NCI-H460 (cell line): ENCODE measurements around the gene LRRC28. TPM values are rescaled to one million over a fixed set of nuclear protein-coding genes. Genes with fewer than 3 reads are reported as not detected.
"Not testable (repeated sequence)": the region's sequence is repeated elsewhere in the genome, so short reads cannot be mapped to it uniquely, and the experiment has no call there.

Experiments
- DNase-seq: peaks from one replicate; pipeline ENCODE4 v3.0.0-alpha.2; 2016; ENCODE audit warnings: low read depth; ENCODE audit errors: extremely low read depth
- total RNA-seq: library from RNA; depleted of rRNA; stranded (reverse); fragments of >200 nt; shearing (Covaris generic); gene quantifications from 2 replicates; pipeline ENCODE4 v1.2.3, GENCODE V29; 2014

The LRRC28 gene
- total RNA-seq, 1 experiment from 2014 or later = 21.6 TPM

DNA sequence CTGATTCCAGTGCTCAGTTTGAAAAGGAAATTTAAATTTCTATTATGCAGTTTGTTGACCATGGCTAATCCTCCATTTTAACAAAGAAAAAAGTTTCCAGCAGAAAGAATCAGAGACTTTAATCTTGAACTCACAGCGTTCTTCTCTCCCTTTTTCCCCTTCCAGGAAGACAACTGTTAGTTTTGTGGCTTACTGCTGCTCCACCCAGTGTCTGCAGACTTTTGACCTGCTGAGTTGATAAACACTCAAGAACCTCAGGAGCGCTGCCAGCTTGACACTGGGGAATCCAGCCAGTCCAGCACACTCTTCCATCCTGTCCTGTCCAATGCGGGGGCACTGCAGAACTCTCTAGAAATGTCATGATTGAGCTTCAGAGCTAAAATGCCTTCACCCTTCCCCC is 134.6 kb downstream of the LRRC28 start:
- DNase-seq = no peak

DNA sequence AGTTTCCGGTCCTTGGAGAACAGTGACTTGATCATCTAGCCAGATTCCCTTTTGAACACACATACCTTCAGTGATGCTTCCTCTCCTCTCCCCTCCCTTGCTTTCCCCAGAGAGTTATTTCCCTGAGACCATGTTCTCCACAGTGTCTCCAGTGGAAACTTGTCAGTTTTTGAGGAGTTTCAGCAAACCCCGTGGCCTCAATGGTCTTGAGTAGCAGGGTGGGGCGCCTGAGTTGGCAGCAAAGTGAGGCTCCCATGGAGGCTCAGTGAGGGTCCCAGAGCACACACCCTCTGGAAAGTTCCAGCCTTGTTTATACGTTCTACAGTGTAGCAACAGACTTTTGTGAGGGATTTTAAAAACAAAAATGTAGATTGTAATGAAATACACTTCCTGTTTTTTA is 135.1 kb downstream of the LRRC28 start:
- no peak for DNase-seq

DNA sequence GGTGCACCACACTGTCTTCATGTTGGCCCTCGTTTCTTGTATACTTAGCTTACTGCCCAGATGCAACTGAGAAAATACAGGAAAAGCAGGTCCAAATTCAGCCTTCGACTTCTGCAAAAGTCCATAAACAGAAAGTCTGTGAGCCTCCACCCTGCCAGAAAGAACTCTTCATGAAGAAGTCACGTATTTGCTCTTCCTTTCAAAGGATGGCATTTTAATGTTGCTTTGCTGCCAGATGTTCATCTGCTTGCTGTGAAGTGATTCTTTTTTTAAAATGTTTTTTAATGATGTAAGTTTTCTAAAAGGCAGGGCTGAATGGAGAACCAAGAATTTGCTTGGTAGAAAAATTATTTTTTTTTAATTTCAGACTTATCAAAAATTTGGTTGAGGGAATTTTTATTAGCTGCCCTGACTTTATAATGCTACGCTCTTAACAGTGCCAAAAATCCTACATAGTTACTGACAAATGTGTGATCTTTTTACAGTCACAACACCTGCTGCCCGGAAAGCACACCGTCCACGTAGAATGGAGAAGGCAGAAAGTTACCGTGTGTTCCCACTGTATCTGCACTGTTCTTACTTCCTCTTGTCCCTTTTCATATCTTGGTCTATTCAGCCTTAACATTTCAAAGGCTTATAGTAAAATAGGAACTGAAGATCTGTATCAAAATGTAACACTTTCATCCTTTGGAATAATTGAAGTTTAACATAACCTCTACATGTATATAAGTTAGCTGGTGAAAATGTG is 136.3 kb downstream of the LRRC28 start:
- no peak for DNase-seq

DNA sequence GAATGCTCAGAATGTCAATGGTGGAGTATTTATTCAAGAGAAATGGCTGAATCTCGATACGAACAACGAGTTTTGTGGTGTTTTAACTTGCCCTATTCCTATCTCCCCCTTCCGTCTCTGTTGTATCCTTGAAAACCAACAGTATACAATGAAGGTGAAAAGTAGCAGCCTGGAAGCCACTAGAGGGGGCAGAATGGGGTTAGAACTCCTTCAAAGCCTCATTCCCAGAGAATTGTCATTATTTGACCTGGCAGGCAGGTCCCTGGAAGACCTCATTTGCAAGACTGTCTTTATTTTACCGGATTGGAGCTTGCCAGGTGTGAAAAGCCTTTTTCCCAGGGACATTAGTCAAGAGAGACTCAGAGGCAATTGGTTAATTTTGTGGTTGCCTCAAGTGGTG is 139.4 kb downstream of the LRRC28 start:
- DNase-seq = no peak

DNA sequence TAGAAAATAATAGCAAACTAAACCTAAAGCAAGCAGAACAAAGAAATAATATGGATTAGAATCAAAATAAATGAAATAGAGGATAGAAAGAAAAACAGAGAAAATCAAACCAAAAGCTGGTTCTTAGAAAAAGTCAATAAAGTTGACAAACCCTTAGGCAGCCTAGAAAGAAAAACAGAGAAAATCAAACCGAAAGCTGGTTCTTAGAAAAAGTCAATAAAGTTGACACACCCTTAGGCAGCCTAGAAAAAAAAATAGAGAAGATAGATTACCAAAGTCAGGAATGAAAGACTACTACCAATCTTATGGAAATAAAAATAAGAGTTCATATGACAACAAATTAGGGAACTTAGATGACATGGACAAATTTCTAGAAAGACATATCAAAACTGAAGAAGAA is 142.4 kb downstream of the LRRC28 start:
- DNase-seq = no peak

DNA sequence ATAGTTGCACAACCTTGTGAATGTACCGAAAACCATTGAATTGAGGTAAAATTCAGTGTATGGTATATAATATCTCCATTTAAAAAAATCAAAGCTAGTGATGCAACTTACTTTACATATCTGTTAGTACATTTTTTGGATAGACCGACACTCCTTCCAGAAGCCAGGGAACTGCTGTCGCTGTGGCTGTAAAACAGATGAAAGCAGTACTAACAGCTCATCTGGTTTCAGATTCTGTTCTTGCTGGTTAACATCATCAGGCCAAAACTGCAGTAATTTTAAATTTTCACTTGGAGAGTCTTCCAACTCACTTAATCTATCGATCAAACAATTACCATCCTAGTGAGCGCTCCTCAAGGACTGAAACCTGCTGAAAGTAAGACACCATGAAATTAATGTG is 145.1 kb downstream of the LRRC28 start:
- DNase-seq = no peak

DNA sequence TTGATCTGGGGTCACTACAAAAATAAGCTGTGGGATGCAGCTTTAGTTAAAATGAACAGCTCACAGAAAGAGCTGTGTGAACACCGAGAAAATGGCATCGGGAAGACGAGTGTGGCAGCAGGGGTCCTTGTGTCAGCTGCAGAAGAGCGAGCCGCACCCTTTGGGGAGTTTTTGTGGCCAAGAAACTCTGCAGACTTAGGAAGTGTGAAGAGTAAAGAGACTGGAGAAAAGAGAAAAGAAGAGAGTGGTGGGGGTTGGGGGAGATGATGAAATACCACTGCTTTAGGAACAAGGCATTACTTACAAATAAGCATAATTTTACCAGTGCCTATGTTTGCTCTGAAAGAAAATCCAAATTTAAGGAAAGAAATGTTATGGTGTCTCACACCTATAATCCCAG is 147.8 kb downstream of the LRRC28 start:
- DNase-seq = no peak

DNA sequence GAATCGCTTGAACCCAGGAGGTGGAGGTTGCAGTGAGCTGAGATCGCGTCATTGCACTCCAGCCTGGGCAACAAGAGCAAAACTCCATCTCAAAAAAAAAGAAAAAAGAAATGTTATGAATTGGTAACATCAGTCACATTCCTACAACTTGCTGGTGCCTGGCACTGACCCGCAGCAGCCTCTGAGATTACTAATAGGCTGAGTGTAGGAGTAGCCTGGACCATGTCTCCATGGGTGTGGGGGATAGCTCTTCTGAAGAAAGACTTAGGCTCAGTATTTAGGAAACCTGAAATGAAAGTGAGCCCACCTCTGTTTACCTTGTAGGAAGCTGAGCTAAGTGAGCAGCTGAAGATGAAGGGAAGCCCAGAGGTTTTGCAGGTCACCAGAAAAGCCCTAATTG is 148.3 kb downstream of the LRRC28 start:
- no peak for DNase-seq

DNA sequence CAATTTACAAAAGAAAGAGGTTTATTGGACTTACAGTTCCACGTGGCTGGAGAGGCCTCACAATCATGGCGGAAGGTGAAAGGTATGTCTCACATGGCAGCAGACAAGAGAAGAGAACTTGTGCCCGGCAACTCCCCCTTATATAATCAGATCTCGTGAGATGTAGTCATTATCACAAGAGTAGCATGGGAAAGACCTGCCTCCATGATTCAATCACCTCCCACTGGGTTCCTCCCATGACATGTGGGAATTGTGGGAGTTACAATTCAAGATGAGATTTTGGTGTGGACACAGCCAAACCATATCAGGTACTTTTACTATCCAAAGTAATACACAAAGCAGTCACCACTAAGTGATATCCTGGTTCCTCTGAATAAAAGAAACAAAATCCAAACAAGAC is 149.9 kb downstream of the LRRC28 start:
- not testable (repeated sequence) for DNase-seq

DNA sequence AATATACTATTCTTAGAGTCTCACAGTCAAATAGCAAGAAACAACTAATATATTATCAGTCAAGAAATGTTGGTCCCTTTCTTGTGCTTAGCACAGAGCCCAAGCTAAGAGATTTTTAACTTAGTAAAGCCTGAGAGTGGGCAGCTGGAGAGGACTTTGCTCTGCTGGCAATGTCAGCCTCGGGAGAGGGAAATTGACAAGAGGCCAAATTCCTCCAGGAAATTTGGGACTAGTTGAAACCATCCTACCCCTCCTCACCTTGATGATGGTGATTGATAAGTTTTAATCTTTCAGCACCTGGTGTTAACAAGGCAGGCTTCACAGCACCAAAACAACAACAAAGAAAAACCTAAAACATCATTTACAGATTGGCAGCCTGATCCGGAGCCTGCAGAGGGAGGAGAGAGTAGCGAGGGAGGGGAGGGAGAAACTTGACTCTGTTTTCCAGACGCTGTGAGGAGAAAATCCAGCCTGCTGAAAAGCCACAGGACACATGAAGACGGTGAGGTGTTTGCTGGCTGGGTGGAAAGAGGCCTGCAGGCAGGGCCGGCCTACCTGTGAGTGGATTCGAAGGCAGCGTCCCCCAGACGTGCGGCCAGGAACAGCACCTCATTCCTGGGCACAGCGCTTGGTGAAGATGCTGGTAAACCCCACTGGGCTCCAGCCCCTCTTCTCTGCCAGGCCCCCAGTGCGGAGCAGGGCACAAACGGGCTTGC is 150.9 kb downstream of the LRRC28 start:
- DNase-seq = no peak

DNA sequence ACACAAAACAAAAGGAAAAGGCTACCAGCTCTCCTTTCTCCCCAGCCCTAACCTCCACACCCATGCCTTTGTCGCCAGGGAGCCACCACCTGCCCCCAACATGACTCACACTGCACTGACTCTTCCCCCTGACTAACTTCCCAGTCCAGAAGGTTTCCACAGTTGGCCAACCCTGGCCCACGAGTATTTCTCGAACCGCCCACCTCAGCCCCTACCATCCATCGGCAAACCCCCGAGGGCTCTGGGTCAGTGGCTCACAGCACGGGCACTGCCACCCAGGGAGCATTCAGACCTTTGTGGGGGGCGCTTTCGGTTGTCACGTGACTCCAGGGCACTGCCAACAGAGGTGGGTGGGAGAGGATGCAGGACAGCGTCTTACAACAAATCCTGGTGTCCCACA is 152.3 kb downstream of the LRRC28 start:
- no peak for DNase-seq

DNA sequence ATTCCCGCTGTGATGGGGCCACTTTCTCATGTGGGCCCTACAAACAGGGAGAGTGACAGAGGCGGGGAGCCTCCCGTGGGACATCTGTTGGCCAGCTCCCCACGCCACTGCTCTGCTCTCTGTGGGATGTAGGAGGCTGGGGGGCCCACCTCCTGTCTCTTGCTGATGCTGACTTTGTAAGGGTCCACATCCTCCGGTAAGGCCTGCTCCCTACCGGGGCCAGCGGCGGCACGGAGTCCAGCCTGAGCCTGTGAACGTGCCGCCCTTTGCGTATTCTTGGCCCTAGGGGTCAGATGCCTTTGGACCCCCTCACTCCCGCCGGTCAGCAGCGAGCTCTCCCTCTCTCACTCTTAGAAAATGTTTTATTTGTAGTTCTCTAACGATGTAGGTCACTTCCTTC is 153.2 kb downstream of the LRRC28 start:
- no peak for DNase-seq

DNA sequence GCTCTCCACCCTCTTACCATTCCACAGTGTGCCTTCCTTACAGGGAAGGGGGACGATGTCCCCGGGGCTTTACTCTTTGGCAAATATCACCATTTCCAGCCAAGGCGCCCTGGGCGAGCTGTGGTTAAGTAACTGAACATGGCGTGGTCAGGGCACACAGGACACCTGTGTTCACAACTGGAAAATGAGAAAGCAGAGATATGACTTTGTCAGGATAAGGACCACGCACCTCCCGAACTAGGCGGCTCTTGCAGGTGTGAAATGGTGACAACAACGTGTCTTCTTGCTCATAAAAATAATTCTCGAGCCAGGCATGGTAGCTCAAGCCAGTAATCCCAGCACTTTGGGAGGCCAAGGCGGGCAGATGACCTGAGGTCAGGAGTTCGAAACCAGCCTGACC is 154.8 kb downstream of the LRRC28 start:
- DNase-seq = no peak

DNA sequence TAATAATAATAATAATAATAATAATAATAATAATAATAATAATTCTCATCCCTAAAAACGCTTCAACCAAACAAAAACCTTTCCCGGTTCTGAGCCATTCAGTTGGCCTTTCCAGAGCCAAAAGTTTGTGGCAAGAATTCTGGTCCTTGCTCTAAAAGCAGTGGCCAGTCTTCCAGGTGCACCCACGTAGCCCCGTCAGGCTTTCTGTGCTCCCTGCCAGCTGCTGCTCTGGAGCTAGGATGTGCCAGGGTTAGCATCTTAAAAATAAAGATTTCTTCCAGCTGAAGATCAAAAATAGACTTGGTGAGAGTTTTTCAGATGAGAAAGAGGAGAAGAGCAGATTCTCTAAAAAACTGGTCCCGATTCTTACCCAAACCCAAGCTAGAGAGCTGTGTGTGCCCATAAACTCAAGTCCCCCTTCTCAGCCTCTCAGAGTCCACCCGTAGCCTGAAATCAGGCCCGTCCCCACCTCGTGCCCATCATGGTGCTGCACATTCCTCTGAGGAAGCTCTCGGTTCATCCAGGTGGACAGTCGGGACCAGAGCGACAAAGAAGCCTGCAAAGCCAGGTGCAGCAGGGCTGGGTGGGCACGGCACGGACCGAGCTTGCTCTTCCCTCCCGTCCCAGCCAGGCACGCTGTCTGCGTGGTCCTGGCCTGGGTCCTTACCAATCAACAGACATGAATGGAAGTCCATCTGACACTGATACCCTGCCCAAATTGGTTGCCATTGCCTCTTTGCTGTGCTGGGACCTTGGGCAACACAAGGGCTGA is 155.6 kb downstream of the LRRC28 start:
- DNase-seq = no peak

DNA sequence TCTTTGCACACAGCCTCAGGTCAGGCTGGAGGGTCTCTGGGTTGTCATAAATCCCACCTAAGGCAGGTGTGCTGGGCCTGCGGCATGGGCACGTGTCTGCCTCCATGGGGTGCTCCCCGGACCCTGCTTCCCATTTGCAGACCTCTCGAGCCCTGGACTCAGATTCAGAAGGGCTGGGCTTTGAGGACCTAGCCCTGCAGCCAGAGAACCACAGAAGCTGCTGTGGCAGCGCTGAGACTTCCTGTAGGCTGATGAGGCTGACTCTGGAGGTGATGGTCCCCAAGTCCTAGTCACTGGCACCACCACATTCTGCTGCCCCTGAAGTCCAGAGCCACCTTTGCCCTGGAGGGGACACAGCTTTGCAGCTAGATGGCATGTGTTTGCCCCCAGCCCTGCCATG is 156.4 kb downstream of the LRRC28 start:
- DNase-seq = no peak

DNA sequence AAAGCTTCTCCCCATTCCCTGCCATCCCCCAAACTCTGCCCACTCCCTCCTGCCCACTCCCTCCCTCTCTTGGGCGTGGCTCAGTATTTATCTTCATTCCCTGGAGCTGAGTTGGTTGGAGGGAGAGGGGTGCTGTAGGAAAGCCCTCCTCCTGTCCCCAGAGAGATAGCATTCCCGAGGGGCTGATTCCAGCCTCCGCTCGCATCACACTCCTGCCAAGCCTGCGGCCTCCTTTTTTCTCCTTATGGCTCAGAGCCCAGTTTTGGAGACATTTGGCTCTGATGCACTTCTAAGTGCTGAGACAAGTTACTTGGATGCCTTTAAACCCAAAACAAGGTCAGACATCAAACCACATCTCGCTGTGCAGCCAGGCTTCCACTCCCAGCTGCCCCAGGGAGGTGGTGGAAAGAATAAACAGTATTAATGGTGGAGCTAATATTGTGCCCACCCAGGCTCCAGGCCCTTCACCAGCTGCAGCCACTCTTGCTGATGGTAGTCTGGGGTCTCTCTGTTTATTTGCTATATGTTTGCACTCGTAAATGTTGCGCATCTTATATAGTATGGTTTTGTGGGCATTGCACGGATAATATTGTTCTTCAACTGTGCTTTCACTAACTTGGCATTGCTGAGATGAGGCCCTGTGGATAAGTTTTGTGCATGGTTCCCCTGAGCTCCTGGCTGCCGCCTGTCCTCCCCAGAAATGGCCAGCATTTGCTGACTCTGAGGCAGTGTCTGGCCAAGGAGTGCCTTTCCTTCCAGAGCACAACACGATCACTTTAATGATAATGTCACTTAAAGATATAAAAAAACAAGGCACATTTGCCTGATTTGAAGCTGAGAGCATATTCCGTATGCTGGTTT is 157.2 kb downstream of the LRRC28 start:
- DNase-seq = no peak

DNA sequence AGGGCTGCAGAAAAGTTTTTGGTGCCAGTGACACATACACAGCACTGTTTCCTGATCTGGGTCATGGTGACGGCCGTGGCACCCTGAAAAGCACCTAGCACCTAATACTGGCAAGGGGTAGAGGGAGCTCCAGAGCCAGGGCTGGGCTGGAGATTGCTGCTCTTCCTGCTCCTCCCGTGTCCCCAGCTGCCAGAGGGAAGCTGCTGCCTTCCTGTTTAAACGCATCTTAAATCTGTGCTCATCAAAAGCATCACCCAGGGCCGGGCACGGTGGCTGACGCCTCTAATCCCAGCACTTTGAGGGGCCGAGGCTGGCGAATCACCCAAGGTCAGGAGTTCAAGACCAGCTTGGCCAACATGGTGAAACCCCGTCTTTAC is 157.8 kb downstream of the LRRC28 start:
- peak; percentile 16 for DNase-seq

DNA sequence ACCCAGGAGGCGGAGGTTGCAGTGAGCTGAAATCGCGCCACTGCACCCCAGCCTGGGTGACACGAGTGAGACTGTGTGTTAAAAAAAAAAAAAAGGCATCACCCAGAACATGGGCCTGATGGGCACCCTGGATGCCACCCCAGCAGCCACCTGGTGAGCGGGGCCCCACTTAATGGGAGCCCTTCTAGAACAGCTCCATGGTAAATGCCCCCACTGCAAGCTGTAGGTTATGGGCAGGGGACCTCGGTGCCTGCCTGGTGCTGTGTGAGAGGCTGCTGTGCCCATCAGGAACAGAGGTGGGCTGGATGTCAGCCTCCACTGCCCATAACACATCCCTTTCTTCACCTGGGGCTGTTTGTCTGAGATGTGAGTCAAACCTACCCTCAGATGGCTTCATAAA is 158.3 kb downstream of the LRRC28 start:
- no peak for DNase-seq

DNA sequence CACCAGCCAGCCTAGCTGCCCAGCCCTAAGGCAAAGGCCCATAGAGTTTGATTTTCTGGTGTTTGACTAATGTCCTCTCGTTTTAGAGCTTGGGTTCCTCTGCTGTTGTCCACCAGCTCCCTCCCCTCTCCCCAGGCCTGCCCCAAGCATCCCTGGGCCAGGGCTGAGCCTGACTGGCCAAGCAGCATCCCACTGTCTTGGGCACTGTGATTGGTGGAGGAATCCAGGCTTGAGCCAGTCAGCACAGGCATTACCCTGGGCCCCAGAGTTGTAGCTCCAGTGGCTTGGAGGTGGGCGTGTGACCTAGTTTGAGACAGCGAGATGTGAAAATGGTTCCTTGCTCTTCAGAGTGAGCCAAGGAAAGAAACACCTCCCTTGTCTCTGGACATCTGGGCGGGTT is 159.2 kb downstream of the LRRC28 start:
- no peak for DNase-seq

DNA sequence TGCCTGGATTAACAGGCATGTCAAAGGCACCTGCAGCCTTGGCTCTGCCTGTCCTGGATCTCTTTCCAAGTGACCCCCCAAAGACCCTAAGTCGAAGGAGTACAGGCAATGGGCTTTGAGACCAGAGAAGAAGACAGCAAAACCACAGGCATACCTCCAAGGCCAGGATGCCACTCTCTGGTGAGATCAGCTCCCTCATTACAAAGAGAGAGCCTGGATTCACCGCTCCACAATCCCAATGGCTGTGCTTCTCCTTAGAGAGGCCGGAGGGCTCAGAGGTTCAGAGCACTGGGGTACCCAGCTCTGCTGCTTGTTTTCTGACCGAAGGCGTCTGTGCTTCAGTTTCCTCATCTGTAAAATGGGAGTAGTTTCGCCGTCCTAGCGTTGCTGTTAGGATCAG is 160.0 kb downstream of the LRRC28 start:
- DNase-seq = no peak

DNA sequence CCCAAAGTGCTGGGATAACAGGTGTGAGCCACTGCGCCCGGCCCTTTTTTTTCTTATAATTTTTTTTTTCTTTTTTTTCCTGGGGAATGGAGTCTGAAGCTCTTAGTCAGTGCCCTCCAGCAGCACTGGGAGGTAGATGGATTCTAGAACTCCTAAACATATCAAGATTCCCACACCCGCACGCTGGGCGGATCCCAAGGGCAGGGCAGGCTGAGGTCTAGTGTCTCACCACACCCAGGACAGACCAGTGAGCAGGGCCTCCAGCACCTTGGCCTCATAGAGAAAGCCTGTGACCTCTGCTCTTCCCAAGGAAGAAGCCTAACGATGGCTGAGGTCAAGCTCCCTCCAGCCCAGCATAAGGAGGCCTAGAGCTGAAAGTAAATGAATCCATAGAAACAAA is 160.8 kb downstream of the LRRC28 start:
- DNase-seq = no peak
